ENCODE results near the gene CCT3.
"Not testable (repeated sequence)": the region's sequence is repeated elsewhere in the genome, so short reads cannot be mapped to it uniquely, and the experiment has no call there.

CCT3 gene

DNA sequence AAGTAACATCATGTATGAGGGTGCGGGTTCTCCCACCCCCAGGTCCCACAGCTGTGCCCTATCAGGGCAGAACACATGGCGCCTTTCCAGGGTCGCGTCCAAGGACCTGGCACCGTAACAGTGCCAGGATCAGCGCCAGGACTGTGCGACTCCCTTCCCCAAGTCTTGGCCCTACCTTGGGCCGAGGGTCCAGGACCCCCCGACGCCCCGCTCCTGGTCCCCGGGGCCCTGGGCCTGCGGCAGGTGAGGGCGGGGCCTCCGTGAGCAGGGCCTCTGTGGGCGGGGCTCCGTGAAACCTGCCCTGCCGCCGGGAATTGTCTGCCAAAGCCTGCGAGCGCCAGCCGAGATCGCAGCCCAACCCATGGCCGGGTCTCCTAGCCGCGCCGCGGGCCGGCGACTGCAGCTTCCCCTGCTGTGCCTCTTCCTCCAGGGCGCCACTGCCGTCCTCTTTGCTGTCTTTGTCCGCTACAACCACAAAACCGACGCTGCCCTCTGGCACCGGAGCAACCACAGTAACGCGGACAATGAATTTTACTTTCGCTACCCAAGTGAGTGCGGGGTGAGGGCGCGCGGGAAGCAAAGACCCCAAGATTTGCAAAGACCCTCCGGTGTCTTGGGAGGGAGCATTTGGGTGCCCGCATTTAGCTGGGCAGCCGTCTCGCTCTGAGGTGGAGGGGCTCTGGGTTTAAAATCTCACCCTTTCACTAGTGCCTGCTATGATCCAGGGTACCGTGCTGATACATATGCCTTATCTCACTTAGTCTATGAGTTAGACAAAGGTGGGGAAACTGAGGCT, 31.0 kb upstream of the CCT3 start, which contains the start of gene RHBG:
RHBG (plus strand) TSS at position 323 of the 796 bp plus-strand sequence; CDS start at position 362, 39 bp downstream.
- DNase-seq (ENCODE audit: low spot score) = peak; percentile 55

DNA sequence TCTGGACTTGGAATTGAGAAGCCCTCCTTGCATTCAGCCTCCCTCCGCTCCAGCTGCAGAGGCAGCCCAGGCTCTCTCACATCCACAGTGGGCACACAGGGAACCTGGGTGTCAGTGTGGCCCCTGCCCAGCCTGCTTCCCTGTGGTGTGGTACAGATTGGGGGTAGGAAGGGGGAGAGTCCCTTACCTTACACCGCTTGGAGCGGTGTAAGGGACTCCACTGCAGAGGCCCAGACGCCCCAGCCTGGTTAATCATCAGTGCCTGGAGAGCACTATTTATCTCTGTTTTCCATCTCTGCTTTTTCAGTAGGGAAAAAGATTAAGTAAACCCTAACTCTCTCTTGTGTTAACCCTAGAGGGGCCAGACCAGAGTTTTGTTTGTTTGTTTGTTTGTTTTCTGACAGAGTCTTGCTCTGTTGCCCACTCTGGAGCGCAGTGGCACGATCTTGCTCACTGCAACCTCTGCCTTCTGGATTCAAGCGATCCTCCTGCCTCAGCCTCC, 30.1 kb upstream of the CCT3 start:
- no peak for DNase-seq (ENCODE audit: low spot score)

DNA sequence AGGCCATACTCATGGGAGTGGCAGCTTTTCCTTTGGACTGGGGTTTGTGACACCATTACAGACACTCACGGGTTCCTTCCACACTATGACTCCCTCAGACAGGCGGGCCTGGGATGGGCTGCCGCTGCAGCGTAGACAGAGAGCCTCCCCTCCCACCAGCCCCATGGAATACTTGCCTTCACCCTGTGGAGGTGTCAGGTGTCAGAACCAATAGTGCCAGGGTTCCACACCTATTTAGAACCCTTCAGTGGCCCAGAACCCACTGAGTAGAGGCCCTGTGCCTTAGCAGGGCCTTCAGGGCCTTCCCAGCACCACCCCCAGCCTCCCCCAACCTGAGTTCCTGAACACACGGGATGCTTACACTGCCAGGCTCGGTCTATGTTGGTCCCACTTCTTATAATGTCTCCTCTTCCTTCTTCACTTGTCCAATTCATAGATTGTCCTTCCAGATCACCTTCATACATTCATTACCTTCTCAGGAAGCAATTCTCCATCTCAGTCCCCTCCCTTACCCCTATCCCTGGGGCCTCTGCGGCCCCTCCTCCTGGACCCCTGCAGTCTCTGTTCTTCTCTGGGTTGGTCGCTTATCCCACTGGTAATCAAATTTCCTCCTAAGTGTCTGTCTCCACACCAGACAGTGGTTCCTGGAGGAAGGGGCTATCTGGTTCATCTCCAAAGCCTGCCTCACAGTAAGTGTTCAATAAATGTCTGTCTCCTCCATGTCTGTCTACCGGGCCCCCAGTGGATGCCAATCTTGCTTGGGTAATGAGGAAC, 29.5 kb upstream of the CCT3 start:
- no peak for DNase-seq (ENCODE audit: low spot score)

DNA sequence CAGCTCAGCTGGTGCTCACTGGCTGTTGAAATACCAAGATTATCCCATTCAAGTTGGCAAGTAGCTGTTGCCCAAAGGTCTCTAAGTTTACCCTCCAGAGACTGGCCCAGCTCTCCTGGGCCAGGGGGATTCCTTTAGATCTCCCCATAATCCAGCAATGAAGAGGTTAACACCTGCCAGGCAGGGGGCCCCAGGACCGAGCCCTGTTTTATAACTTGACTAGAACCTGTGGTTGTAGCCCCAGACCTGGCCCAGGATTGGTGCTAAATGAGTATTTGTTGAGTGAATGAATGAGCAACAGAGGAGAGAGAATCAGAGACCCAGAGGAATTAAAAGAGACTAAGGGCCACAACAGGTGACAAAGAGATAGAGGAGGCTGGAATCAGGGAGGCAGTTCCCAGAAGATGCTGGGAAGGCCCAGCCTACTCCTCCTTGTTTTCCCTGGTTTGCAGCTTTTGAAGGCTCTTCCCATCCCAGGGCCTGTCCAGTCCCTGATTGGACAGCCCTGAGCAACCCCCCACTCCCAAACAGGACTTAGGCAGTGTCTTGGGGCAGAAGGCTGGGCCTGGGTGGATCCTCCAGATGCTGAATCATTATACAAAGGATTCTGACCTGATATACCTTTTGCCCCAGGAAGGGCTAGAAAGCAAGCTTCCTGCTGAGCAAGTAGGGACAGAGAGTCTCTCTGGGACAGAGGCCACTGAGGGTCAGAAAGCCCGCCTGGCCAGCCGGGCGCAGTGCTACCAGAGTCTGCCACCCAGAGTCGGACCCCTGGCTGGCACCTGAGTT, 28.5 kb upstream of the CCT3 start:
- no peak for DNase-seq (ENCODE audit: low spot score)

DNA sequence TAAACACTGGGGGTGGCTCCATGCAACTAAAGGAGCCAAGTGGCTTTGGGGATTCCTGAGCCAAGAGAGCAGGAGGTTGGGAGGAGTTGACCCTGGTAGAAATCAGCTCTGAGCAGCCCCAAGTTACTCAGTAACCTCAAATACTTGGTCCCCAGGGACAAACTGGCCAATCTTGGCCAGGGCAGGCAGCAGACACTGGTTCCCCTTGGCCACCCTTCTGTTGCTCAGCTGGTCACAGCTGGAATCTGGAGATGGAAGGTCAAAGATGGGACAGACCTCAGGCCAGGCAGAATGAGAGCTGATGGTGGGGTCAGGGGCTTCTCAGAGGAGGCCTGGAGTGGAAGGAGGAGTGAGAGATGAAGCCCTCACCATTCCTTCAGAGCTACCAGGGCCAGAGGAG, 27.7 kb upstream of the CCT3 start:
- DNase-seq (ENCODE audit: low spot score) = no peak

DNA sequence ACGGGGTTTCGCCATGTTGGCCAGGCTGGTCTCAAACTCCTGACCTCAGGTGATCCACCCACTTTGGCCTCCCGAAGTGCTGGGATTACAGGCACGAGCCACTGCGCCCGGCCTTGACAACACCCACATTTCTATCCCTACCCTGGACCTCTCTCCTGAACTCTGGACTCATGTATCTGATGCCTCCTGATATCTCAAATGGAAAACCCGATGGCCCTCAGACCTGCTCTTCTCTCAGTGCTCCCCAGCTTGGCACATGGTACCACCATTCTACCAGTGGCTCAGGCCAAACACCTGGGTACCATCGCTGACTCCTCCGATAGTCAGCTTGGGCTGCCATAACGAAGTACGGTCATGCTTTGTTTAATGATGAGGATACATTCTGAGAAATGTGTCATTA, 22.4 kb upstream of the CCT3 start:
- DNase-seq (ENCODE audit: low spot score) = no peak

DNA sequence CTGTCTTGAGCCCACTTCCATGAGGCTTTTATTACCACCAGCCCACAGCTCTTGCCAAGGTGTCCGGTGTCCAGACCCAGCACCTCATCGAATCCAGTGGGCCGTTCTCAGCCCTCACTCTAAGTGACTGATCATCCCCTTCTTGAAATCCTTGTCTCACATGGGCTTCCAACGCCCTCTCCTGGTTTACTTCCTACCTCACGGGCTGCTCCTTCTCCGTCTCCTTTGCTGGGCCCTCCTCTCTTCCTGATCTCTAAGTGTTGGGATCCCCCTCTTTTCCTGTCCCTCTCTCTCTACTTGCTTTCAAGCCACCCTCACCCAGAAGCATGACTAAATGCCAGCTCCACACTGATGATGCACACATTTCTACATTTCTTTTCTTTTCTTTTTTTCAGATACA, 21.9 kb upstream of the CCT3 start:
- no peak for DNase-seq (ENCODE audit: low spot score)

DNA sequence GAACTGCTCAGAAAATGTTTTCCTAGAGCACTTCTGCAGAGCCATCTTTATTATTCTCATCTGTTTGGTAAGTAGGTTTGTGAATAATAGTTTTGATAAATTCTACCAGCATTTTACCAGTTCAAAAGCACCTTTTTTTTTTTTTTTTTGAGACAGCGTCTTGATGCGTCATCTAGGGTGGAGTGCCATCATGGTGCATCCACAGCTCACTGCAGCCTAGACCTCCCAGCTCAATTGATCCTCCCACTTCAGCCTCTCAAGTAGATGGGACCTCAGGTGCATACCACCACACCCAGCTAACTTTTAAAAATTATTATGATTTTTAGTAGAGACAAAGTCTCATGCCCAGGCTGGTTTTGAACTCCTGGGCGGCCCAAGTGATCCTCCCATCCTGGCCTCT, 21.2 kb upstream of the CCT3 start:
- DNase-seq (ENCODE audit: low spot score) = no peak

DNA sequence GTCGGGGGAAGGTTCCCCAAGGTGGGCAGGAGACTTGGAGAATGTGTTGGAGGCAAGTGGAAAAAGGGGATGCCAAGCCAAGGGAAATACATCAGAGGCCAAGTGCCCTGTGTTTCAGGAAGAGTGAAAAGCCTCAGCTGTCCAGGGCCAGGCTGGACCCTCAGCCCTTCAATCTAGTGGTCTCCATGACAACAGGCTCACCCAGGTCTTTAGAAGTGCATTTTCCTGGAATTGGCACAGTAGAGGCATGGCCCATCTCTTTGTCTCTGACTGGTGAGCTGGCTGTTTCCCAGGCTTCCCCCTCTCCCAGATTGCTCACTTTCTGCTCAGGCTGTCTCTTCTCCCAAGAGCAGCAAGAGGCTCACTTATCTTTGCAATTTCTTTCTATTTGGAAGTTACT, 20.5 kb upstream of the CCT3 start:
- DNase-seq (ENCODE audit: low spot score) = no peak

DNA sequence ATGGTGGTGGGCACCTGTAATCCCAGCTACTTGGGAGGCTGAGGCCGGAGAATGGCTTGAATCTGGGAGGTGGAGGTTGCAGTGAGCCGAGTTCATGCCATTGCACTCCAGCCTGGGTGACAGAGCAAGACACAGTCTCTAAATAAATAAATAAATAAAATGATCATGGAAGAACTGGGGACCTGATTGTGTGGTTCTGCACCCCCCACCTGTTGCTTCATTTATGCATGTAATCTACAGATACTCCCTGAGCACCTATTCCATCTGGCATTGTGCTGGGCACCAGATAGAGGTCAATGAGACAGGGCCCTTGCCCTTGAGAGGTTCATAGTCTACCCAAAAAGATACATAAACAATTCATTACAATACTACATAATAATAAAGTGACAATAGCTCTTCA, 19.9 kb upstream of the CCT3 start:
- DNase-seq (ENCODE audit: low spot score) = no peak

DNA sequence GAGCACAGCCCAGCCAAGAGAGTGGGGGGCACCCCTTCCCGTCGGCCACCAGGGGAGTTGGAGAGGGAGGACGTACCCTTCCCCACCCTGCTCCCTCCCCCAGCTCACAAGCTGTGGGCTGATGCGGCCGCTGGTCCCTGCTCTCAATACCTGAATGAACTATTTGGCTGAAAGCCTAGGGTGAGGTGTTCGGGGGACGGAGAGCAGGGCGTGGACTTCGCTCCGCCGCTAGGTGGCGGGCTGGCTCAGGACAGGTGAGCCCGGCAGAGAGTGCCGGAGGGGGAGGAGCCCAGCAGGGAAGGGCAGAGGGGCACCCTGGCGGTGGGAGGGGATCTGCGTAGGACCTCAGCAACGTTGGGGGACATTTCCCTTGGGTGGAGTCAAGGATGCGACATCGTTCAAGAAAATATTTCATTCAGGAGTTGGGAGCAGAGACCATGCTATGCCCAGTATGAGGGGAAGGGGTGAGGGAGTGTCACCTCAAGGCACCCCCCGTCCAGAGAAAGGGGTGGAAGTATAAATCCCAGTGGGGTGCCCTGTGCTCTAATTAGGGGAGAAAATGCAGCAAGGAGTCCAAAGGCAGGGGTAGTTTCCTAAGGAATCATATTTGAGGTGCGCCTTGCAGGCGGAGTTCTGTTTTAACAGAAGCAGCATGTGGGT, 18.9 kb upstream of the CCT3 start:
- peak; percentile 75 for DNase-seq (ENCODE audit: low spot score)

DNA sequence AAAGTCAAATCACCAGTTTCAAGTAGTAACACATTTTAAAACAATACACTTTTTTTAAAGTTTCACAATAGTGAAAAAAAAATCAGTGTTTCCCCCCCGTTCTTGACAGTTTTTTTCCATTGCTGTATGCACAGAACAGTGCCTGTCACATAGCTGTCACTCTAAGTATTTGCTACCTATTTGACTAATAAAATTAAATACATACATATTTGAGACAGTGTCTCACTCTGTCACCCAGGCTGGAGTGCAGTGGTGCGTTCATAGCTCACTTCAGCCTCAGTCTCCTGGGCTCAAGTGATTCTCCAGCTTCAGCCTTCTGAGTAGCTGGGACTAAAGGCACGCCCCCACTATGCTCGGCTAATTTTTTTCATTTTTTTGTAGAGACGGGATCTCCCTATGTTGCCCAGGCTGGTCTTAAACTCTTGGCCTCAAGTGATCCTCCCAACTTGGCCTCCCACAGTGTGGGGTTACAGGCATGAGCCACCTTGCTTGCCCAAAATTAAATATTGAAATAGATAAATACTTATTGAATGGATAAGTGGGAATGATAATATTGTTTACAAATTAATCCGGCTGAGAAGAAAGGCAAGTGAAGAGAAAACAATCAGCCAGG, 18.3 kb upstream of the CCT3 start:
- no peak for DNase-seq (ENCODE audit: low spot score)

DNA sequence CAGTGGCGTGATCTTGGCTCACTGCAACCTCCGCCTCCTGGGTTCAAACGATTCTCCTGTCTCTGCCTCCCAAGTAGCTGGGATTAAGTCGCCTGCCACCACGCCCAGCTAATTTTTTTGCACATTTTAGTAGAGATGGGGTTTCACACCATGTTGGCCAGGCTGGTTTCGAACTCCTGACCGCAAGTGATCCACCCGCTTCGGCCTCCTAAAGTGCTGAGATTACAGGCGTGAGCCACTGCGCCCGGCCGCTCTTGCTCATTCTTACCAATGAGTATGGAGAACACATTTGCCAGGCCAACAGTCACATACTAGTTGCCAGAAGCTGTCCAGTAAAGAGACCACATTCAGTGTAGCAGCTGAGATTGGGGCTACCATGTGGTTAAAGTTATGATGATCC, 14.4 kb upstream of the CCT3 start:
- not testable (repeated sequence) for DNase-seq (ENCODE audit: low spot score)

DNA sequence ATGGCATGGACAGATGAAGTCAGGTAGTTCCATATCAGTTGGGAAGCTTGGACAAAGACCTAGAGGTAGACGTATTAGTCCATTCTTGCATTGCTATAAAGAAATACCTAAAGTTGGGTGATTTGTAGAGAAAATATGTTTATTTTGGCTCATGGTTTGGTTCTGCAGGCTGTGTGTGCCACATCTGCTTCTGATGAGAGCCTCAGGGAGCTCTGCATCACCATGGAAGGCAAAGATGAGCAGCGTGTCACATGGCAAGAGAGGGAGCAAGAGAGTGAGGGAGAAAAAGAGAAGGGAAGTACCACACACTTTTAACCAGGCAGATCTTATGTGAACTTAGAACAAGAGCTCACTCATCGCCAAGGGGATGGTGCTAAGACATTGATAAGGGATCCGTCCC, 9.2 kb upstream of the CCT3 start:
- DNase-seq (ENCODE audit: low spot score) = no peak

DNA sequence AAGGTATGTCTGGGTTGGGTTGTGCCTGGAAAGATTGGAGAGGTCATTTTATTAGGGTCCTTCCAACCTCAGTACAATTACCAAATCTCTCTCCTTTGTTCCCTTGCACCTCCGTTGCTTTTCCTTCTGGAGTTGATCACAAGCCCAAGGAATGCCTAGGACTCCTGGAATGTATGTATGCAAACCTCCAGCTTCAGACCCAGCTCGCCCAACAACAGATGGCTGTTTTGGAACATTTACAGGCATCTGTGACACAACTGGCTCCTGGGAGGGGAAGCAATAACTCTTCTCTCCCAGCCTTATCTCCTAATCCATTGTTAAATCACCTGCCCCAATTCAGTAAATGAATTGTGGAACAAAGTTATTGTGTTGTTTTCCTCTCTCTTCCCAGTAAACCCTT, 8.5 kb upstream of the CCT3 start:
- no peak for DNase-seq (ENCODE audit: low spot score)

DNA sequence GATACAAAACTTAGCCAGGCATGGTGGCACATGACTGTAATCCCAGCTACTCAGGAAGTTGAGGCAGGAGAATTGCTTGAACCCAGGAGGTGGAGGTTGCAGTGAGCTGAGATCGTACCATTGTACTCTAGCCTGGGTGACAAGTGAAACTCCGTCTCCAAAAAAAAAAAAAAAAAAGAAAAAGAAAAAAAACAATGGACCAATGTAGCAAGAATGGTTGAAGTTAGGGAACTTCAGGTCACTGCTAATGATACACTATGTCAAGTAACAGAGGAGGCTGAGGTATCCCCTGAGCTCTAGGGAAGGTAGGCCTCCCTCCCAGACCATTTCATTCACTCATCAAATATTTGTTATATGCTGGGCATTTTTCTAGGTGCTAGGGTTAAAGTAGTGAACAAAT, 7.9 kb upstream of the CCT3 start:
- DNase-seq (ENCODE audit: low spot score) = not testable (repeated sequence)

DNA sequence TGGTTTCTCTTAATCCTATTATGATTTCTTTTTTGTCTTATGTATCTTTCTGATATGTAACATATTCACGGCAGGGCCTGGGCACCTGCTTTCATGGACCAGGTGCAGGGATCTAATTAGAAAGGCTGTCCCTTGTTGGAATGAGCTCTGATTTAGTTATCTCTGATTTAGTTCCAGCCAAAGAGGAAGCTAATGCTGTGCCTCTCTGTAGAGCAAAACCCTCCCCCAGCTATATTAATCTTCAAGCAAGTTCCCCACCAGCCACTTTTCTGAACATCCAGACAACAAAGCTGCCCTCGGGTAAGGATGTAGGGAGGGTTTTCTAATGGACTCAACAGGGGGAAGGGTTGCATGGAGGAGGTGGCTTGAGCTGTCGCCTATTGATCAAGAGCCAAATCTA, 6.3 kb upstream of the CCT3 start:
- DNase-seq (ENCODE audit: low spot score) = no peak

DNA sequence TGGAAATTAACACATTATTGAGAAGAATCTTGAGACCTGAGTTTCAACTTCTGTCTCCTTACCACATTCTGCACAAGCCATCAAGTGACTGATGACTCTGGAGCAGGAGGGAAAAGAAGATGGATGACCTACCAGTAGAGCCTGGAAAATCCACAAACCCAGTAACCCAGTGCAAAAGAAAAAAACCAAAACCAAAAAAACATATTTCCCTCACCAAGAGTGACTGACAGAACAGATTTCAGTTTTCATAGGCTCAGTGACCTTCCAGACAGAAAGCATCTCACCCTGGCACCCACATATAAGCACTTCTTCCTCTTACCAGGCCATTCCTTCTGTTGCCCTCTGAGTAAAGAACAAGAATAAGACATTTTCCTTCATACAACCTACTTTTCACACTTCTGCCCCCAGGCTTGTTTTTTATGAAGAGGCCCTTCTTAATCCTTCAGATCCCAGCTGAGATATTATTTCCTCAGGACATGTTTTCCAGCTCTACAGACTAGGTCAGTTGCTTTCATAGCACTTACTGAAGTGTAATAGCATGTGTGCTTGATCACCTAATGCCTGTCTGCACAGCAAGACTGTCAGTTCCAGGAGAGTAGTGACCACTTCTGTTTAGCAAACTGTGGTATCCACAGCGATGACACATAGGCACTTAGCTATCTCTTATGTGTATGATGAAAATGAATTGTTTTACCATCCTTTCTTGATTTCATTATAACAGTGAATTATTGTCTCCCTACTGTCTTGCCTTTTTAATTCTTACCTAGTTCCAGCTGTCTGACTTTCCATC, 4.3 kb upstream of the CCT3 start:
- DNase-seq (ENCODE audit: low spot score) = no peak

DNA sequence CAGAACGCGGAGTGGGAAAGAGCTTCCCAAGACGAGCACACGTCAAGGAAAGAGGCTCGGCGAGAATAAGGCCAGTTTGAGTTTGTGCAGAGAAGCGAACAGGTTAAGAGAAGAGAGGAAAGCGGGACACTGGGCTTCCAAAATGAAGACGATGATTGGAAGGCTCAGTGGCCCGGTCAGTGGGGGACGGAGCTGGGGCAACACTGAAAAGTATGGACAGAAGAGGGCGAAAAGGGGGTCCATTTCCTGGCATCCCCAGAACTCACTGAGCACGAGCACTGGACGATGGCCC, 258 bp downstream of the CCT3 start:
- no peak for DNase-seq (ENCODE audit: low spot score)

DNA sequence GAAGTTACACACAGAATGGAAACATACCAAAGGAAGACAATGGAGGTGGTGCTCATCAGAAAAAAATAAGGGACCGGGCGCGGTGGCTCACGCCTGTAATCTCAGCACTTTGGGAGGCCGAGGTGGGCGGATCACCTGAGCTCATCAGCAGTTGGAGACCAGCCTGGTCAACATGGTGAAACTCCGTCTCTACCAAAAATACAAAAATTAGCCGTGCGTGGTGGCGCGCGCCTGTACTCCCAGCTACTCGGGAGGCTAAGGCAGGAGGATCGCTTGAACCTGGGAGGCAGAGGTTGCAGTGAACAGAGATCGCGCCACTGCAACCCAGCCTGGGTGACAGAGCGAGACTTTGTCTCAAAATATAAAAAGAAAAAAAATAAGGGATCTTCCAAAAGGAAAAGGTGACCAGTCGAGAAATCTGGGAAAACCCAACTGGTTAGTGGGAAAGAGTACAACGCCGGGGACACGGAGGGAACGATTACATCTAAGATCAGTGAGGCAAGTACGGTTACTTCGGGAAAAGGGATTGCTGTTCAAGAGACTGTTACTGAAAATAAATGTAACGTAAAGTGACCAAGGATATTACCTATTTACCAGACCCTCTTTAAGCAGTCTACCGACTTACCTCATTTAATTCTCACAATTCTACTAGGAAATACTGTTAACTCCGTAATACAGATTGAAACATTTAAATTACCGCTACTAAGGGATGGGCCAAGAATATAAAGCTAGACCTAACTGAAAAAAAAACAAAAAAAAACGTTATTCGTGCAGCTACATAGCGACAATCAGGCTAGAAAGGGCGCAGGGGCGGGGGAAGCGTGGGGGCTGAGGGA, 822 bp downstream of the CCT3 start:
- DNase-seq (ENCODE audit: low spot score) = no peak
